A549 (cell line): ENCODE measurements around the gene NPHS1.

Experiments
- CHD4 ChIP-seq: fragments of 200-600 bp; sonication (generic); IDR thresholded peaks from 2 replicates; pipeline ENCODE4 v1.6.1; 2016; ENCODE audit warnings: antibody characterized with exemption, mild to moderate bottlenecking, borderline replicate concordance
- EP300 ChIP-seq, 2 experiments: fragments of >200 bp; sonication (Bioruptor Twin); formaldehyde crosslinking; IDR thresholded peaks; 2 replicates in 1 of 2; 3 replicates in 1 of 2; pipeline ENCODE4 v1.6.1; 2016 to 2017
- PHF8 ChIP-seq: fragments of 200-600 bp; sonication (generic); IDR thresholded peaks from 2 replicates; pipeline ENCODE4 v1.6.1; 2016; ENCODE audit warnings: low read depth, mild to moderate bottlenecking, antibody characterized with exemption, moderate library complexity, borderline replicate concordance
- POLR2A ChIP-seq: IDR thresholded peaks from 2 replicates; pipeline ENCODE4 v1.6.1; 2012; ENCODE audit warnings: mild to moderate bottlenecking, low read length
- POLR2AphosphoS2 ChIP-seq: conservative IDR thresholded peaks from 2 replicates; pipeline ENCODE4 v1.6.1; 2012; ENCODE audit warnings: low read length, improper control_type of control experiment, inconsistent platforms
- TP53 ChIP-seq: fragments of 250-450 bp; sonication (Bioruptor Pico); IDR thresholded peaks from 2 replicates; pipeline ENCODE4 v1.5.0; 2021; ENCODE audit warnings: mild to moderate bottlenecking, moderate library complexity
- TF ChIP-seq, protein P1 (sequence below): fragments of >200 bp; sonication (Bioruptor Twin); formaldehyde crosslinking; IDR thresholded peaks from 3 replicates; pipeline ENCODE4 v1.5.1; 2016
- TF ChIP-seq, protein P2 (sequence below): fragments of 200-600 bp; sonication (generic); IDR thresholded peaks from 2 replicates; pipeline ENCODE4 v1.6.1; 2016; ENCODE audit warnings: antibody characterized with exemption, mild to moderate bottlenecking, moderate library complexity

DNA sequence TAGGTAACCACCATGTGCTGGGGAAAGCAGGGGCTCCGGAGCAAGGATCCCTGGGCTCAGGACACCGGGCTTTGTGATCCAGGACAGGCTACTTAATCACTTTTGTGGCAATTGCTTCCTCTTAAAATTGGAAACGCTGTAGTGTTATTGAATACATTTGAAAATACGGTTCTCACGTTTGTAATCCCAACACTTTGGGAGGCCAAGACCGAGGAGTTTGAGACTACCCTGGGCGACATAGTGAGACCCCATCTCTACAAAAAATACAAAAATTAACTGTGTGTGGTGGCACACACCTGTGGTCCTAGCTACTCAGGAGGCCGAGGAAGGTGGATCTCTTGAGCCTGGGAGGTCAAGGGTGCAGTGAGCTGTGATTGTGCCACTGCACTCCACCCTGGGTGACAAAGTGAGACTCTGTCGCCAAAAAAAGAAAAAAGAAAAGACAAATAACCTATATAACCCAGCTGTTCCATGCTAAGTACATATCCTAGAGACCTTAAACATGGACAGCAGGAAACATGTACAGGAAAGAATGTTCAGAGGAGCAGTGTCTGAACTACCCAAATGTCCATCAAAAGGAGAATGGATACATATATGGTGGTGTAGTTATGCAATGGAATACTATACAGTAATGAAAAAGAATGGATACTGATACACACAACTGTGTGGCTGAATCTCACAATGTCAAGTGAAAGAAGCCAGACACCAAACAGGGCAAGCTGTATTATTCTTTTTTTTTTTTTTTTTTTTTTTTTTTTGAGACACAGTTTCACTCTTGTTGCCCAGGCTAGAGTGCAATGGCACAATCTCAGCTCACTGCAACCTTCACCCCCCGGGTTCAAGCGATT is 39.0 kb downstream of the NPHS1 start:
- TF ChIP-seq, protein P1, sequence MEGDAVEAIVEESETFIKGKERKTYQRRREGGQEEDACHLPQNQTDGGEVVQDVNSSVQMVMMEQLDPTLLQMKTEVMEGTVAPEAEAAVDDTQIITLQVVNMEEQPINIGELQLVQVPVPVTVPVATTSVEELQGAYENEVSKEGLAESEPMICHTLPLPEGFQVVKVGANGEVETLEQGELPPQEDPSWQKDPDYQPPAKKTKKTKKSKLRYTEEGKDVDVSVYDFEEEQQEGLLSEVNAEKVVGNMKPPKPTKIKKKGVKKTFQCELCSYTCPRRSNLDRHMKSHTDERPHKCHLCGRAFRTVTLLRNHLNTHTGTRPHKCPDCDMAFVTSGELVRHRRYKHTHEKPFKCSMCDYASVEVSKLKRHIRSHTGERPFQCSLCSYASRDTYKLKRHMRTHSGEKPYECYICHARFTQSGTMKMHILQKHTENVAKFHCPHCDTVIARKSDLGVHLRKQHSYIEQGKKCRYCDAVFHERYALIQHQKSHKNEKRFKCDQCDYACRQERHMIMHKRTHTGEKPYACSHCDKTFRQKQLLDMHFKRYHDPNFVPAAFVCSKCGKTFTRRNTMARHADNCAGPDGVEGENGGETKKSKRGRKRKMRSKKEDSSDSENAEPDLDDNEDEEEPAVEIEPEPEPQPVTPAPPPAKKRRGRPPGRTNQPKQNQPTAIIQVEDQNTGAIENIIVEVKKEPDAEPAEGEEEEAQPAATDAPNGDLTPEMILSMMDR: no peak
- TF ChIP-seq POLR2A: no peak
- TF ChIP-seq CHD4: no peak; the same call in 1 of the 2 replicates
- no peak for TF ChIP-seq TP53 (CRISPR knock-in tag)
- TF ChIP-seq, protein P2, sequence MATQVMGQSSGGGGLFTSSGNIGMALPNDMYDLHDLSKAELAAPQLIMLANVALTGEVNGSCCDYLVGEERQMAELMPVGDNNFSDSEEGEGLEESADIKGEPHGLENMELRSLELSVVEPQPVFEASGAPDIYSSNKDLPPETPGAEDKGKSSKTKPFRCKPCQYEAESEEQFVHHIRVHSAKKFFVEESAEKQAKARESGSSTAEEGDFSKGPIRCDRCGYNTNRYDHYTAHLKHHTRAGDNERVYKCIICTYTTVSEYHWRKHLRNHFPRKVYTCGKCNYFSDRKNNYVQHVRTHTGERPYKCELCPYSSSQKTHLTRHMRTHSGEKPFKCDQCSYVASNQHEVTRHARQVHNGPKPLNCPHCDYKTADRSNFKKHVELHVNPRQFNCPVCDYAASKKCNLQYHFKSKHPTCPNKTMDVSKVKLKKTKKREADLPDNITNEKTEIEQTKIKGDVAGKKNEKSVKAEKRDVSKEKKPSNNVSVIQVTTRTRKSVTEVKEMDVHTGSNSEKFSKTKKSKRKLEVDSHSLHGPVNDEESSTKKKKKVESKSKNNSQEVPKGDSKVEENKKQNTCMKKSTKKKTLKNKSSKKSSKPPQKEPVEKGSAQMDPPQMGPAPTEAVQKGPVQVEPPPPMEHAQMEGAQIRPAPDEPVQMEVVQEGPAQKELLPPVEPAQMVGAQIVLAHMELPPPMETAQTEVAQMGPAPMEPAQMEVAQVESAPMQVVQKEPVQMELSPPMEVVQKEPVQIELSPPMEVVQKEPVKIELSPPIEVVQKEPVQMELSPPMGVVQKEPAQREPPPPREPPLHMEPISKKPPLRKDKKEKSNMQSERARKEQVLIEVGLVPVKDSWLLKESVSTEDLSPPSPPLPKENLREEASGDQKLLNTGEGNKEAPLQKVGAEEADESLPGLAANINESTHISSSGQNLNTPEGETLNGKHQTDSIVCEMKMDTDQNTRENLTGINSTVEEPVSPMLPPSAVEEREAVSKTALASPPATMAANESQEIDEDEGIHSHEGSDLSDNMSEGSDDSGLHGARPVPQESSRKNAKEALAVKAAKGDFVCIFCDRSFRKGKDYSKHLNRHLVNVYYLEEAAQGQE: no peak
- no peak for TF ChIP-seq PHF8
- TF ChIP-seq EP300 (IDR thresholded peaks at IDR 0.05): no peak
- no peak for TF ChIP-seq POLR2AphosphoS2
